Uterus (tissue), 4 donors: ENCODE data around the gene PPP1R3E. TPM values are rescaled to one million over a fixed set of nuclear protein-coding genes. Genes with fewer than 3 reads are reported as not detected.

ENCODE experiments used
- DNase-seq, 2 donors: peaks; one replicate each; pipeline ENCODE4 v3.0.0-alpha.2; 2019 to 2020
- H3K27ac ChIP-seq, 2 donors: fragments of 200-600 bp; sonication (generic); 1 replicate in 1 of 2; 2 replicates in 1 of 2; pipeline ENCODE4 v1.5.1; 2016 to 2018
- H3K27me3 ChIP-seq, 2 donors: fragments of 200-600 bp; sonication (generic); one replicate each; pipeline ENCODE4 v1.5.1; 2018 to 2019; ENCODE audit warnings: control low read depth in 1 of 2
- H3K36me3 ChIP-seq, 2 donors: fragments of 200-600 bp; sonication (generic); one replicate each; pipeline ENCODE4 v1.5.1; 2019; ENCODE audit warnings: control low read depth in 1 of 2
- H3K4me1 ChIP-seq, 2 donors: fragments of 200-600 bp; sonication (generic); one replicate each; pipeline ENCODE4 v1.5.1; 2018 to 2019; ENCODE audit warnings: control low read depth in 1 of 2
- H3K4me3 ChIP-seq, 2 donors: fragments of 200-600 bp; sonication (generic); 1 replicate in 1 of 2; 2 replicates in 1 of 2; pipeline ENCODE4 v1.5.1; 2018 to 2019; ENCODE audit warnings: mild to moderate bottlenecking in 1 of 2
- H3K9me3 ChIP-seq, 2 donors: fragments of 200-600 bp; sonication (generic); one replicate each; pipeline ENCODE4 v1.5.1; 2019; ENCODE audit warnings: control low read depth in 1 of 2
- POLR2A ChIP-seq, 2 donors: fragments of 450-650 bp; IDR thresholded peaks; one replicate each; pipeline ENCODE4 v1.6.1; 2016; ENCODE audit warnings: antibody characterized with exemption in 2 of 2, mild to moderate bottlenecking in 1 of 2, moderate library complexity in 1 of 2
- intact Hi-C: fragments of 100-400 bp; cut with DNase I; formaldehyde crosslinking; loops from one replicate; pipeline ENCODE4 v1.15.1; 2023; ENCODE audit warnings: low total_unique reads
- total RNA-seq, 4 donors: library from RNA; depleted of rRNA in 3 of 4; stranded (reverse); fragments of >200 nt in 3 of 4; gene quantifications; one replicate each; pipeline versions ENCODE4 v1.1.0 to v1.2.4, GENCODE V29; 2014 to 2023
- TF ChIP-seq, protein P1 (sequence below), 4 experiments: fragments of 200-600 bp in 2 of 4; fragments of 450-650 bp in 2 of 4; sonication (generic) in 2 of 4; IDR thresholded peaks; one replicate each; pipeline ENCODE4 v1.5.1; 2016 to 2019; ENCODE audit warnings: antibody characterized with exemption in 4 of 4, mild to moderate bottlenecking in 2 of 4, moderate library complexity in 1 of 4
- donor health status: DM: yes; HTN: yes; CAD: no.

The PPP1R3E gene
- total RNA-seq, 4 donors from 2014 or later = 0.88 to 23.5 (median 6.5) TPM

DNA sequence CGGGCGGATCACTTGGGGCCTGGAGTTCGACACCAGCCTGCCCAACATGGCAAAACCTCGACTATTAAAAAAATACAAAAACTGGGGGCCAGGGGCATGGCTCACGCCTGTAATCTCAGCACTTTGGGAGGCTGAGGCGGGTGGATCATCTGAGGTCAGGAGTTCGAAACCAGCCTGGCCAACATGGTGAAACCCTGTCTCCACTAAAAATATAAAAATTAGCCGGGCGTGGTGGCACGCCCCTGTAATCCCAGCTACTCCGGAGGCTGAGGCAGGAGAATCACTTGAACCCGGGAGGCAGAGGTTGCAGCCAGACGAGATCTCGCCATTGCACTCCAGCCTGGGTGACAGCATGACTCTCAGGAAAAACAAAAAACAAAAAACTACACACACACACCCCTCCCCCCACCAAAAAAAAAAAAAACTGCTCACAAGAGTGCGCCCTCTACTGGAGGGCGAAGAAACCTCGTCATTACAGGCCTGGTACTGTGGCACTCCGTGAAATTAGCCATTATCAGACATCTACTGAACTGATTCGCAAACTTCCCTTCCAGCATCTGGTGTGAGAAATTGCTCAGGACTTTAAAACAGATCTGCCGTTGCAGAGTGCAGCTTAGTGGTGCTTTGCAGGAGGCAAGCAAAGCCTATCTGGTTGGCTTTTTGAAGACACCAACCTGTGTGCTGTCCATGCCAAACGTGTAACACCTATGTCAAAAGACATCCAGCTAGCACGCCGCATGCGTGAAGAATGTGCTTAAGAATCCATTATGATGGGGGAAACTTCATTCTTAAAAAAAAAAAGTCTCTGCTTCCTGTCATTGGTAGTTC lies 7.7 kb downstream of the PPP1R3E start:
- Histone ChIP-seq H3K9me3 (no peaks in the 10 kb centered on the region), H3K4me3 (no peak overlapping the region), H3K27me3 (no peaks in the 10 kb centered on the region), H3K36me3 (no peaks in the 10 kb centered on the region), H3K4me1 (peaks cover 0 to 5% of the 10 kb centered on the region in 2 donors), H3K27ac (peak overlapping the region in 1 of 2 donors; percentile 36)
- peak in 1 of 2 donors; percentile 40 for DNase-seq
- intact Hi-C loops = no loop called here
- TF ChIP-seq, protein P1, sequence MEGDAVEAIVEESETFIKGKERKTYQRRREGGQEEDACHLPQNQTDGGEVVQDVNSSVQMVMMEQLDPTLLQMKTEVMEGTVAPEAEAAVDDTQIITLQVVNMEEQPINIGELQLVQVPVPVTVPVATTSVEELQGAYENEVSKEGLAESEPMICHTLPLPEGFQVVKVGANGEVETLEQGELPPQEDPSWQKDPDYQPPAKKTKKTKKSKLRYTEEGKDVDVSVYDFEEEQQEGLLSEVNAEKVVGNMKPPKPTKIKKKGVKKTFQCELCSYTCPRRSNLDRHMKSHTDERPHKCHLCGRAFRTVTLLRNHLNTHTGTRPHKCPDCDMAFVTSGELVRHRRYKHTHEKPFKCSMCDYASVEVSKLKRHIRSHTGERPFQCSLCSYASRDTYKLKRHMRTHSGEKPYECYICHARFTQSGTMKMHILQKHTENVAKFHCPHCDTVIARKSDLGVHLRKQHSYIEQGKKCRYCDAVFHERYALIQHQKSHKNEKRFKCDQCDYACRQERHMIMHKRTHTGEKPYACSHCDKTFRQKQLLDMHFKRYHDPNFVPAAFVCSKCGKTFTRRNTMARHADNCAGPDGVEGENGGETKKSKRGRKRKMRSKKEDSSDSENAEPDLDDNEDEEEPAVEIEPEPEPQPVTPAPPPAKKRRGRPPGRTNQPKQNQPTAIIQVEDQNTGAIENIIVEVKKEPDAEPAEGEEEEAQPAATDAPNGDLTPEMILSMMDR (IDR thresholded peaks at IDR 0.05) = peak; percentile 49 to 85 (median 66)
- TF ChIP-seq POLR2A (IDR thresholded peaks at IDR 0.05) = no peak

DNA sequence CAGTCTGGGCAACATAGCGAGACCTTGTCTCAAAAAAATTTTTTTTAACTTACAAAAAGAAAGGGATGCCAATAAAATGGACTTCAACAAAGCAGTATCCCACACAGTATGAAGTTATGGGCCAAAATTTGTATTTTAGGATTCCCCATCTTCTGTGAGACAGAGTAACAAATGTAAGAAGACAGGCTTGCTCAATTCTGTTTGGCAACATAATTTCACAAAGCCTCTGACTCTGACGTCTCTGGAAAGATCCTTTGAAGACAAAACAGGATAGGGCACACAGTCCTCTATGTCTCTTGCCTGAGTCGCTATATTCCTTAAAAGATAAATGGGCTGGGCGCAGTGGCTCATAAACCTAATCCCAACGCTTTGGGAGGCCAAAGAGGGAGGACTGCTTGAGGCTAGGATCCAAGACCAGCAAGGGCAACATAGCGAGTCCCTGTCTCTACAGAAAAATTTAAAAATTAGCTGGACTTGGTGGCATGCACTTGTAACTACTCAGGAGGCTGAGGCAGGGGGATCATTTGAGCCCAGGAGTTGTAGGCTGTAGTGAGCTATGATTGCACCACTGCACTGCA lies 15.7 kb downstream of the PPP1R3E start:
- Histone ChIP-seq H3K9me3 (no peaks in the 10 kb centered on the region), H3K4me3 (peak overlapping the region; percentile 92 to 97), H3K27ac (peak overlapping the region; percentile 96 to 97), H3K36me3 (no peaks in the 10 kb centered on the region), H3K4me1 (peaks cover 0 to 4% of the 10 kb centered on the region in 2 donors), H3K27me3 (no peaks in the 10 kb centered on the region)
- intact Hi-C loops = no loop called here
- TF ChIP-seq, protein P1 (IDR thresholded peaks at IDR 0.05) = no peak
- no peak for TF ChIP-seq POLR2A (IDR thresholded peaks at IDR 0.05)
- DNase-seq = no peak

DNA sequence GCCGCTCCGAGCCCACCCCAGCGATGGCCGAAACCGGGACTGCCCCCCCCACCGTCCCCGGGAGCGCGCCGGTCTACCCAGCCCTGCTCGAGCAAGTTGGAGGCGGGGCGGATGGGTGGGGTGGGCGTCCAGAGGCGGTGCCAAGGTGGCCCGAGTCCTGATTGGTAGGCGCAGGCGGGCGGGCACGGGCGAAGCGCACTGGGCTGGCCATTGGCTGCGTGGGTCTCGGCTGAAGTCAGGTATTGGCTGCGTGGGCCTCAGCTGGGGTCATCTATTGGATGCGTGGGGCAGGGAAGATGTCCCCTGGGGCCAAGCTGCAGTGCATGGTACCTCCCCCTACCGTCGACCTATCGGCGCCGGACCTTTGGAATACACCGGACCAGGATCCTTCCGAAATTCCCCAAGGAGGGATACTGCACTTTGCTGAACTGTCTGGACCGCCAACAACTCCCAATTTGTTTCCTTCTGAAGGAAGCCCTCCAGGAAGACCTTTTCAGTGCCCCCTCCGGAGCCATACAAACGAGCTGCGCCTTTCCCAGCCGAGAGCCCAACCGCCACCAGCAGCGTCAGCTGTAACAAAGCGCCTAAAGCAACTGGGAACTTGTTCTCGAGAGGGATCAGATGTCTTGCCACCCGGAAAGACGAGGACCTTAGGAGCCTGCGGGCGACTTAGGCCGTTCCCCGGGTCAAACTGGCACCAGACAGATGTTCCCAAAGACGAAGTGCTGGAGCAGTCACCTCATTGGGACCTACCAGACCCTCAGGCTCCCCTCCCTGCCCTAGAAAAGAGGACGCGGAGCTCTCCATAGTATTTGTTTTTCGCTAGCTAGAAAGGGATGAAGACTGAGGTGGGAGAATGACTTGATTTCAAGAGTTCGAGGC lies 16.4 kb downstream of the PPP1R3E start, which contains the start of gene HOMEZ:
Gene HOMEZ, minus strand, starts transcription at position 113 of the 882 bp plus-strand sequence. CDS start 180 bp downstream, outside the sequence.
- TF ChIP-seq, protein P1 (IDR thresholded peaks at IDR 0.05) = peak in 3 of 4 experiments; percentile 11 to 30 (median 16)
- peak; percentile 74 to 83 for TF ChIP-seq POLR2A (IDR thresholded peaks at IDR 0.05)
- Histone ChIP-seq H3K27ac (peak within 1 kb of the TSS; percentile 97 to 98), H3K9me3 (no peaks in the 10 kb centered on the region), H3K4me1 (peaks cover 0 to 4% of the 10 kb centered on the region in 2 donors), H3K4me3 (peak within 1 kb of the TSS; percentile 92 to 97), H3K27me3 (no peaks in the 10 kb centered on the region), H3K36me3 (no peaks in the 10 kb centered on the region)
- peak; percentile 99 to 100 for DNase-seq
- intact Hi-C loops = no loop called here

DNA sequence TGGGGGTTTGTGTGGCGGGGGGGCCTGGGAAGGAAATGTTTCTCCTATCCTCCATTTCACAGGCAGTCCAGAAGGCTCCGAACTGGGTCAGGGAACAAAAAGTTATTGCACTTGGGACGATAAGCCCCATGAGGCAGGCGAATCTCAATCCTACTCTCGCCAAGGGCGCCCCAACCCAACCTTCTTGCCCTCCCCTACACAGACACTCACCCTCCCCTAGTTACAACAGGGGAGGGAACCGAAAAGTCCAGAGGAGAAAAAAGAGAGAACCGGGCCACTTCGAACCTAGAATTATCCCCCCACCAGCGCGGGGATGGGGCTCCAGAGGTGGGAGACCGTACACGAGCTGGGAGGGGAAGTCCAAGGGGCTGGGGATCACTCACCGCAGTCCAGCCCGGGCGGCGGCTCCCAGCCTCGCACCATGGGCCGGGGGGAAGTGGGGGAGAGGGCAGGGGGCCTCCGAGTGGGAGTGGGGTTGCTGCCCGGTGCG lies 17.1 kb downstream of the PPP1R3E start:
- intact Hi-C loops = no loop called here
- TF ChIP-seq POLR2A (IDR thresholded peaks at IDR 0.05) = no peak
- TF ChIP-seq, protein P1 (IDR thresholded peaks at IDR 0.05) = no peak
- Histone ChIP-seq H3K27ac (peak overlapping the region; percentile 97 to 98), H3K9me3 (no peaks in the 10 kb centered on the region), H3K36me3 (no peaks in the 10 kb centered on the region), H3K27me3 (no peaks in the 10 kb centered on the region), H3K4me1 (peaks cover 0 to 4% of the 10 kb centered on the region in 2 donors), H3K4me3 (peak overlapping the region; percentile 92 to 97)
- DNase-seq = peak in 1 of 2 donors; percentile 20
